Nucleus accumbens (tissue), 56 donors: ENCODE data around the gene SLC35A3.
A peak's percentile ranks its signal among the peaks of the same experiment; 100 is the strongest.
"Not testable (repeated sequence)": the region's sequence is repeated elsewhere in the genome, so short reads cannot be mapped to it uniquely, and the experiment has no call there.

Experiments
- DNase-seq, 56 donors: peaks; one replicate each; lab custom pipeline; 2025; lab: John Stamatoyannopoulos, UW

The SLC35A3 gene

GRCh38 chr1:100028765-100029164 is 59.0 kb downstream of the SLC35A3 start:
- no peak for DNase-seq

- no peak for DNase-seq
These were observed 64.7 kb downstream of the SLC35A3 start for GRCh38 chr1:100034470-100034869.

GRCh38 chr1:100035214-100035613 is 65.4 kb downstream of the SLC35A3 start:
- no peak for DNase-seq

- peak in 2 of 56 donors; percentile 3 to 5 for DNase-seq
These were observed 67.2 kb downstream of the SLC35A3 start for GRCh38 chr1:100036718-100037655.

GRCh38 chr1:100037656-100037926 is 67.8 kb downstream of the SLC35A3 start:
- DNase-seq, result no peak

- DNase-seq, result peak in 55 of 56 donors; percentile 52 to 92 (median 82)
These were observed 68.3 kb downstream of the SLC35A3 start for GRCh38 chr1:100037927-100038659.

- peak in 50 of 56 donors; percentile 6 to 83 (median 52) for DNase-seq
These were observed 69.0 kb downstream of the SLC35A3 start for GRCh38 chr1:100038660-100039287.

- no peak for DNase-seq
These were observed 69.8 kb downstream of the SLC35A3 start for GRCh38 chr1:100039591-100039990.

- DNase-seq, result no peak
These were observed 75.4 kb downstream of the SLC35A3 start for GRCh38 chr1:100045206-100045605.

GRCh38 chr1:100047235-100047708 is 77.5 kb downstream of the SLC35A3 start:
- not testable (repeated sequence) for DNase-seq

- DNase-seq, result no peak
These were observed 80.3 kb downstream of the SLC35A3 start for GRCh38 chr1:100050139-100050538.

- no peak for DNase-seq
These were observed 81.6 kb downstream of the SLC35A3 start for GRCh38 chr1:100051401-100051800.

GRCh38 chr1:100051893-100052292 is 82.1 kb downstream of the SLC35A3 start:
- no peak for DNase-seq

- no peak for DNase-seq
These were observed 83.3 kb downstream of the SLC35A3 start for GRCh38 chr1:100053119-100053518.

GRCh38 chr1:100053727-100054126 is 83.9 kb downstream of the SLC35A3 start:
- no peak for DNase-seq

- no peak for DNase-seq
These were observed 91.9 kb downstream of the SLC35A3 start for GRCh38 chr1:100061681-100062080.

GRCh38 chr1:100065183-100065968 is 95.6 kb downstream of the SLC35A3 start:
- no peak for DNase-seq

GRCh38 chr1:100065969-100066227 is 96.1 kb downstream of the SLC35A3 start:
- DNase-seq, result no peak

- no peak for DNase-seq
These were observed 100.6 kb downstream of the SLC35A3 start for GRCh38 chr1:100070201-100070939.

GRCh38 chr1:100073531-100073930 is 103.7 kb downstream of the SLC35A3 start:
- DNase-seq, result no peak
